HG03139 (cell line): ENCODE results near the gene GLRB.
A peak's percentile ranks its signal among the peaks of the same experiment; 100 is the strongest.
"Not testable (repeated sequence)": the region's sequence is repeated elsewhere in the genome, so short reads cannot be mapped to it uniquely, and the experiment has no call there.

Experiments
- ATAC-seq: cut with Tn5 transposase; IDR thresholded peaks from one replicate; pipeline ENCODE4 v1.9.1; 2021; ENCODE audit not compliant: unreplicated experiment

Gene GLRB

GRCh38 chr4:157075811-157076577, at the start of gene GLRB:
GLRB (plus strand) TSS chr4:157076150; CDS start chr4:157078025, 1,875 bp downstream.
- no peak for ATAC-seq

- no peak for ATAC-seq
Measured at GRCh38 chr4:157035471-157035870, 40.5 kb upstream of the GLRB start.

GRCh38 chr4:157040405-157040804, 35.5 kb upstream of the GLRB start:
- ATAC-seq, result no peak

- no peak for ATAC-seq
Measured at GRCh38 chr4:157043131-157043530, 32.8 kb upstream of the GLRB start.

- peak; percentile 80 for ATAC-seq
Measured at GRCh38 chr4:157045507-157046127, 30.3 kb upstream of the GLRB start.

GRCh38 chr4:157048248-157048647, 27.7 kb upstream of the GLRB start:
- ATAC-seq, result no peak

GRCh38 chr4:157050561-157050960, 25.4 kb upstream of the GLRB start:
- no peak for ATAC-seq

GRCh38 chr4:157052429-157053040, 23.4 kb upstream of the GLRB start:
- no peak for ATAC-seq

GRCh38 chr4:157057218-157057617, 18.7 kb upstream of the GLRB start:
- ATAC-seq, result no peak

GRCh38 chr4:157058899-157059298, 17.1 kb upstream of the GLRB start:
- ATAC-seq, result not testable (repeated sequence)

GRCh38 chr4:157072002-157072401, 3.9 kb upstream of the GLRB start:
- ATAC-seq, result no peak

GRCh38 chr4:157075401-157075800, 549 bp upstream of the GLRB start:
- no peak for ATAC-seq

- ATAC-seq, result no peak
Measured at GRCh38 chr4:157076578-157076947, 613 bp downstream of the GLRB start.

GRCh38 chr4:157079441-157079840, 3.5 kb downstream of the GLRB start:
- ATAC-seq, result no peak

- no peak for ATAC-seq
Measured at GRCh38 chr4:157080605-157081004, 4.7 kb downstream of the GLRB start.

GRCh38 chr4:157095716-157096115, 19.8 kb downstream of the GLRB start:
- ATAC-seq, result no peak

GRCh38 chr4:157096439-157096838, 20.5 kb downstream of the GLRB start:
- ATAC-seq, result no peak

- ATAC-seq, result no peak
Measured at GRCh38 chr4:157099506-157099905, 23.6 kb downstream of the GLRB start.

- ATAC-seq, result no peak
Measured at GRCh38 chr4:157104541-157104940, 28.6 kb downstream of the GLRB start.

- ATAC-seq, result no peak
Measured at GRCh38 chr4:157114671-157115070, 38.7 kb downstream of the GLRB start.

- no peak for ATAC-seq
Measured at GRCh38 chr4:157115613-157116335, 39.8 kb downstream of the GLRB start.

GRCh38 chr4:157121401-157121800, 45.5 kb downstream of the GLRB start:
- ATAC-seq, result no peak
